ENCODE data around the gene PRUNE1. TPM values are rescaled to one million over a fixed set of nuclear protein-coding genes. Genes with fewer than 3 reads are reported as not detected.
A peak's percentile ranks its signal among the peaks of the same experiment; 100 is the strongest.

PRUNE1 gene
- total RNA-seq, 1 donor from 2014 or later: 15.5 TPM

- intact Hi-C loops (cut with micrococcal nuclease): loop anchor here (10.0 kb wide), 1 partner anchor 253 kb away; the partner anchor contains the start of gene PSMD4
- no peak overlapping the region for H3K27ac Mint-ChIP-seq
- no peaks in the 10 kb centered on the region for H3K9me3 Mint-ChIP-seq
- no peak overlapping the region for H3K4me3 Mint-ChIP-seq (ENCODE audit: low read depth)
- peaks cover 40% of the 10 kb centered on the region for H3K4me1 Mint-ChIP-seq (ENCODE audit: low read depth)
- no peaks in the 10 kb centered on the region for H3K27me3 Mint-ChIP-seq (ENCODE audit: low read depth)
- peaks cover 43% of the 10 kb centered on the region for H3K36me3 Mint-ChIP-seq (ENCODE audit: low read depth)
- no peak for DNase-seq (ENCODE audit: low spot score)
Measured at GRCh38 chr1:151001602-151002001, 6.6 kb upstream of the PRUNE1 start.

GRCh38 chr1:151002051-151002450 is 6.2 kb upstream of the PRUNE1 start:
- H3K4me1 Mint-ChIP-seq (ENCODE audit: low read depth): peaks cover 44% of the 10 kb centered on the region
- no peaks in the 10 kb centered on the region for H3K27me3 Mint-ChIP-seq (ENCODE audit: low read depth)
- no peak overlapping the region for H3K4me3 Mint-ChIP-seq (ENCODE audit: low read depth)
- H3K9me3 Mint-ChIP-seq: no peaks in the 10 kb centered on the region
- no peak overlapping the region for H3K27ac Mint-ChIP-seq
- H3K36me3 Mint-ChIP-seq (ENCODE audit: low read depth): peaks cover 41% of the 10 kb centered on the region
- no peak for DNase-seq (ENCODE audit: low spot score)
- intact Hi-C loops (cut with micrococcal nuclease): loop anchor here (10.0 kb wide), 1 partner anchor 253 kb away; the partner anchor contains the start of gene PSMD4

- H3K27me3 Mint-ChIP-seq (ENCODE audit: low read depth): no peaks in the 10 kb centered on the region
- intact Hi-C loops (cut with micrococcal nuclease): loop anchor here (10.0 kb wide), 1 partner anchor 252 kb away; the partner anchor contains the start of gene PSMD4
- peaks cover 50% of the 10 kb centered on the region for H3K4me1 Mint-ChIP-seq (ENCODE audit: low read depth)
- DNase-seq (ENCODE audit: low spot score): no peak
- no peak overlapping the region for H3K27ac Mint-ChIP-seq
- H3K36me3 Mint-ChIP-seq (ENCODE audit: low read depth): peaks cover 37% of the 10 kb centered on the region
- H3K4me3 Mint-ChIP-seq (ENCODE audit: low read depth): peak overlapping the region; percentile 23
- no peaks in the 10 kb centered on the region for H3K9me3 Mint-ChIP-seq
Measured at GRCh38 chr1:151002611-151003010, 5.6 kb upstream of the PRUNE1 start.

DNA sequence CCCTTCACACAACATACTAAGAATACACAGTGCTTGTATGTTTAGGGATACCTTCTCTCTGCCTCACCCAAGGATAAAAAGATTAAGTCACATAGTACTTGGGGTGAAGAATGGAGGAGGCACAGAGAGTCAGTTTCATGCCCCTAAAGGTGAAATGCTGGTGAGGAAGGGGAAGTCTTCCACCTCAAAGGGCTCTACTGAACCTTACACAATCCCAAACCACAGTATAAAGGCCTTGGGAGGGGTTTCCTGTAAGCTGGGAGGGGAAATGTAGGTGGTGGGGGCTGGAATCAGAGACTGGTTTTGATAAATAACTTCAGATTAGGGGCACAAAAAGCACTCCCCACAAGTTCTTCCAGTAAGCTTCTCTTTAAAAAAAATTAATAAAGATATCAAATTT is 5.1 kb upstream of the PRUNE1 start:
- no peak for DNase-seq (ENCODE audit: low spot score)
- Mint-ChIP-seq H3K4me3 (ENCODE audit: low read depth) (no peak overlapping the region), H3K36me3 (ENCODE audit: low read depth) (peaks cover 34% of the 10 kb centered on the region), H3K27me3 (ENCODE audit: low read depth) (no peaks in the 10 kb centered on the region), H3K9me3 (no peaks in the 10 kb centered on the region), H3K4me1 (ENCODE audit: low read depth) (peaks cover 55% of the 10 kb centered on the region), H3K27ac (no peak overlapping the region)
- intact Hi-C loops (cut with micrococcal nuclease): loop anchor here (10.0 kb wide), 1 partner anchor 252 kb away; the partner anchor contains the start of gene PSMD4

GRCh38 chr1:151005729-151006319 is 2.4 kb upstream of the PRUNE1 start:
- DNase-seq (ENCODE audit: low spot score): no peak
- Mint-ChIP-seq H3K4me3 (ENCODE audit: low read depth) (peak overlapping the region; percentile 98), H3K36me3 (ENCODE audit: low read depth) (peaks cover 21% of the 10 kb centered on the region), H3K9me3 (no peaks in the 10 kb centered on the region), H3K27ac (peak overlapping the region; percentile 96), H3K27me3 (ENCODE audit: low read depth) (no peaks in the 10 kb centered on the region), H3K4me1 (ENCODE audit: low read depth) (peaks cover 61% of the 10 kb centered on the region)
- intact Hi-C loops (cut with micrococcal nuclease): loop anchor here (1.0 to 10.0 kb wide), 3 partner anchors 29 to 444 kb away; partner anchors contain the start of gene PSMD4

DNA sequence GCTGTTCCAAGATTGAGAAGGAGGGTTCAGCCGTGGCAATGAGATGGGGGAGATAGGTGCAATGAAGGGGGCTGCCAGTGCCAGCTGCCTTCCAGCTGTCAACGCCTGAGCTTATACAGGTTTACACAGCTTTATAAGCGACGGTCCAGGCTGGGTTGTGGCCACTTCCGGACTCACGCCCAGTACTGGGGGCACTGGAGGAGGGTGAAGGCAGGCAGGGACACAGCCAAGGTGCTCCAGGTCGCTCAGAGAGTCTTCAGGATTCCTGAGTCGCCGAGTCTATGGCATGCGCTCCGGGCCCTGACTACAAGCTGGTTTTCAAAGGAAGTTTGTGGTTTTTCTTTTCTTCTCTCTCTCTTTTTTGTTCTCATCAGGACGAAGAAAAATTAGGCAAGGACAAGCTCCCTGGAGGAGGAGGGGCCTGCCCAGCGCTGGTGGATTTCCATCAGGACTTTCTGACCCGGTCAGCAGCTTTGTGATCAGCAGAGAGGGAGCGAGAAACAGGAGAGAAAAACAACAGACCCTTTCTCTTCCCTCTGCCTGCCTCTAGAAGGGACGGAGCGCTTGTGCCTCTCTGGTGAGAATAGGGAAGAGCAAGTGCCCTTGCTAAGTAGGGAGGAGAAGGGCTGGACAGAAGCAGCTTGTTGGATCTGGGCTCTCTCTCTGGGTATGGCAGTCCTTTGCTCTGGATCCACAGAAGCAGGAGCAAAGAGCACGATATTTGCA is 1.8 kb upstream of the PRUNE1 start, which contains the start of gene MINDY1:
MINDY1 (minus strand) TSS at position 576 of the 726 bp plus-strand sequence. CDS start 4,285 bp downstream, outside the sequence.
- no peaks in the 10 kb centered on the region for H3K9me3 Mint-ChIP-seq
- H3K4me1 Mint-ChIP-seq (ENCODE audit: low read depth): peaks cover 65% of the 10 kb centered on the region
- DNase-seq (ENCODE audit: low spot score): no peak
- H3K27me3 Mint-ChIP-seq (ENCODE audit: low read depth): no peaks in the 10 kb centered on the region
- H3K27ac Mint-ChIP-seq: peak within 1 kb of the TSS; percentile 96
- H3K36me3 Mint-ChIP-seq (ENCODE audit: low read depth): peaks cover 15% of the 10 kb centered on the region
- peak within 1 kb of the TSS; percentile 98 for H3K4me3 Mint-ChIP-seq (ENCODE audit: low read depth)
- intact Hi-C loops (cut with micrococcal nuclease): loop anchor here (1.0 to 10.0 kb wide), 3 partner anchors 29 to 444 kb away; partner anchors contain the start of gene PSMD4

- Mint-ChIP-seq H3K9me3 (no peaks in the 10 kb centered on the region), H3K4me3 (ENCODE audit: low read depth) (peak overlapping the region; percentile 98), H3K27me3 (ENCODE audit: low read depth) (no peaks in the 10 kb centered on the region), H3K27ac (peak overlapping the region; percentile 96), H3K36me3 (ENCODE audit: low read depth) (peaks cover 8% of the 10 kb centered on the region), H3K4me1 (ENCODE audit: low read depth) (peaks cover 55% of the 10 kb centered on the region)
- no peak for DNase-seq (ENCODE audit: low spot score)
- intact Hi-C loops (cut with micrococcal nuclease): loop anchor here (2.0 to 10.0 kb wide), 5 partner anchors 39 to 446 kb away; partner anchors contain the start of genes ARNT, C1orf56, PSMD4 and TNFAIP8L2
Measured at GRCh38 chr1:151007853-151008243, 401 bp upstream of the PRUNE1 start.

DNA sequence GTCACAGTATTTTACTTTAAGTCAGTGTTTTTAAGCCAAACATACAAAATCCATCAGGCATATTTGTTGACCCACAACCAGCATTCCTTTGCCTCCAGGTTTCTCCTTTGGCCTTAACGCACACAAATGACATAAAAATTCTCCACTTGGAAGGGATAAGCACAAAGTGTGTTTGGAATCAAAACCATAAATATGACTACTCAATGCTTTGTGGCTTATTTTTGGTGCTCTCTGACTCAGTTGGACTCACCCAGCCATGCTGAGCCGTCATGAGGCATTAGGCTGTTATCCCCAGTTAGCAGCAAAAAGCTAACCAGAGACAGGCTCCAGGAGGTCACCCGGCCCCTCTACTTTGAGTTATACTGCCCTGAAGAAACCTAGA is 948 bp downstream of the PRUNE1 start:
- Mint-ChIP-seq H3K9me3 (no peaks in the 10 kb centered on the region), H3K27me3 (ENCODE audit: low read depth) (no peaks in the 10 kb centered on the region), H3K4me1 (ENCODE audit: low read depth) (peaks cover 44% of the 10 kb centered on the region), H3K27ac (peak overlapping the region; percentile 96), H3K36me3 (ENCODE audit: low read depth) (peaks cover 7% of the 10 kb centered on the region), H3K4me3 (ENCODE audit: low read depth) (peak overlapping the region; percentile 98)
- DNase-seq (ENCODE audit: low spot score): no peak
- intact Hi-C loops (cut with micrococcal nuclease): loop anchor here (1.0 to 10.0 kb wide), 6 partner anchors 38 to 447 kb away; partner anchors contain the start of genes ARNT, C1orf56, CDC42SE1 and PSMD4

DNA sequence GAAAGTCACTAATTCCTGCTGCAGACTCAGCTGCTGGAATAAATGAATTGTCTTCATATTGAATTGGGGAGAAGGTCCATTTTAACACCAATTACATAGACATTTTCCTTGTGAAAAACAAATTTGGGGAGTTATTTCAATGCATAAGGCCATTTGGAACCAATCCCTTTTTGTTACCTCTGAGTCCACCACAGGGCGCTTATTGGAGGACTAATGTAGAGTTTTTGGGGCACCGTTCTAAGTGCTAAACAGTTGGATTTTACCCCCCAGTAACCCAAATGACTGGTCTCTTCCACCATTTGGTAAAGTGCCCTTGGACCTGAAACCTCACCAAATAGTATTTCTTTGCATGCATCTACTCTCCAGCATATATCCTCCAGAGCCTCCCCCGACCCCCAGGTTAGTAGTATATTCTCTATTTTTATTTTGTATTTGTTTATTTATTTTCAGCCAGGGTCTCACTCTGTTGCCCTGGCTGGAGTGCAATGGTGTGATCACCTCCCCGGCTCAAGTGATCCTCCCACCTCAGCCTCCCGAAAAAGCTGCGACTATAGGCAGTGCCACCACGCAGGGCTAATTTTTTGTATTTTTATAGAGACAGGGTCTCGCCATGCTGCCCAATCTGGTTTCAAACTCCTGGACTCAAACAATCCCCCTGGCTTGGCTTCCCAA is 1.6 kb downstream of the PRUNE1 start:
- Mint-ChIP-seq H3K36me3 (ENCODE audit: low read depth) (peaks cover 7% of the 10 kb centered on the region), H3K4me3 (ENCODE audit: low read depth) (peak overlapping the region; percentile 98), H3K4me1 (ENCODE audit: low read depth) (peaks cover 42% of the 10 kb centered on the region), H3K27me3 (ENCODE audit: low read depth) (no peaks in the 10 kb centered on the region), H3K27ac (no peak overlapping the region), H3K9me3 (no peaks in the 10 kb centered on the region)
- DNase-seq (ENCODE audit: low spot score): no peak
- intact Hi-C loops (cut with micrococcal nuclease): loop anchor here (1.0 to 10.0 kb wide), 6 partner anchors 37 to 448 kb away; partner anchors contain the start of genes ARNT, C1orf56, CDC42SE1 and PSMD4

DNA sequence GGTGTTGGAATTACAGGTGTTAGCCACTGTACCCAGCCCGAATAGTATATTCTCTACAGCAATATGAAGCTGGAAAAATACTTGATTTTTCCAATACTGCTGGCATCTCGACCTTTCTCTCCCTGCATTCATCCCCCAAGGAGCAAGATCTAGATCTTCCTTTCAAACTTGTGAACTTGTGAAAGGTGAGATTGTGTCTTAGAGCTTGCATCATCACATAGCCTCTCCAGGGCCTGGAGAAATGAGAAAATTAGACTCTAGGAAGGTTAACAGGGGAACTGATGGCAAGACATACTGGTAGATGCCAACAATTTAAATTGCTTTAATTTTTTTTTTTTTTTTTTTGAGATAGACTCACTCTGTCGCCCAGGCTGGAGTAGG is 2.1 kb downstream of the PRUNE1 start:
- no peak overlapping the region for H3K27ac Mint-ChIP-seq
- H3K9me3 Mint-ChIP-seq: no peaks in the 10 kb centered on the region
- intact Hi-C loops (cut with micrococcal nuclease): no loop called here
- peaks cover 7% of the 10 kb centered on the region for H3K36me3 Mint-ChIP-seq (ENCODE audit: low read depth)
- no peaks in the 10 kb centered on the region for H3K27me3 Mint-ChIP-seq (ENCODE audit: low read depth)
- peaks cover 42% of the 10 kb centered on the region for H3K4me1 Mint-ChIP-seq (ENCODE audit: low read depth)
- H3K4me3 Mint-ChIP-seq (ENCODE audit: low read depth): peak overlapping the region; percentile 15
- DNase-seq (ENCODE audit: low spot score): no peak

DNA sequence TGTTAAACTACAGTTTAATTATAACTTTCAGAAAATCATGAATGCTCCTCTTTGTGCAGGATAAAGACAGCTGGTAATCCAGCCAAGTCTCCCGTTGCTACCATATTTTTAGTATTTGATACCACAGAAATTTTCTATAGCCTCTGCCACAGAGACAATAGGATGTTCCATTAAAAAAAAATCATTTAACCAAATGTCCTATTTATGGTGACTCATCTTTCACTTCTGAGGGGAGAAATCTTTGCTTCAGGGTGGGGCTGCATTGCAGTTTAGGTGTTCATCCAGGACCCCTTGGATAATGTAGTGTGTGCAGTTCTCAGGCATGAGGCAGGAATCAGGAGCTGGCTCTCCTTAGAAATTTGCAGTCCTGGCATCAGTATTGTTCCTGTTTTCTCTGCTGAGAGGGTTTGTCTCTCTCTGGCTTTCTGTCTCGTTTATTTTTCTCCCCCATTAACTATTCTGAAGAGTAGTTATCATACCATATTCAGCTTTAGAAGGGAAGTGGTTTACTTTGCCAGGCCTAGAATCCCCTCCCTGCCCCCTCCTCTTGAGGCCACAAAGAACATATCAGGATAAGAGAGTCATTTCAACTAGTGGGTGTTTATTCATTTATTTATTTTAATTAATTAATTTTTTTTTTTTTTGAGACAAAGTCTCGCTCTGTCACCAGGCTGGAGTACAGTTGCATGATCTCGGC is 3.1 kb downstream of the PRUNE1 start:
- Mint-ChIP-seq H3K27ac (no peak overlapping the region), H3K4me3 (ENCODE audit: low read depth) (no peak overlapping the region), H3K36me3 (ENCODE audit: low read depth) (peaks cover 7% of the 10 kb centered on the region), H3K9me3 (no peaks in the 10 kb centered on the region), H3K4me1 (ENCODE audit: low read depth) (peaks cover 34% of the 10 kb centered on the region), H3K27me3 (ENCODE audit: low read depth) (no peaks in the 10 kb centered on the region)
- no peak for DNase-seq (ENCODE audit: low spot score)
- intact Hi-C loops (cut with micrococcal nuclease): no loop called here

All from activated T-helper 2 cell treated with anti-CD3 and anti-CD28 coated beads, Interferon-gamma antibody, Interleukin-2, Interleukin-4, amounts not matched to agents 10 μg/mL and 5 μg/mL and 100 μg/mL, durations not matched to agents 14 hours and 24 hours and 36 hours (primary cell).